Loucy (cell line): ENCODE measurements around the gene TPSD1.

Experiments used
- H2AFZ ChIP-seq: fragments of 200-600 bp; sonication (generic); 2 replicates; pipeline ENCODE4 v1.6.0; 2016; ENCODE audit warnings: antibody characterized with exemption, mild to moderate bottlenecking, low read length, moderate library complexity
- H3F3A ChIP-seq: fragments of 200-600 bp; 2 replicates; pipeline ENCODE4 v1.6.0; 2016; ENCODE audit warnings: antibody characterized with exemption, low read depth, mild to moderate bottlenecking
- H3K27me3 ChIP-seq: fragments of 200-600 bp; sonication (generic); 2 replicates; pipeline ENCODE4 v1.6.1; 2014; ENCODE audit warnings: low read length, mild to moderate bottlenecking; ENCODE audit not compliant: insufficient read depth, poor library complexity, severe bottlenecking
- H3K36me3 ChIP-seq: fragments of 200-600 bp; sonication (generic); 2 replicates; pipeline ENCODE4 v1.6.1; 2016; ENCODE audit warnings: low read length; ENCODE audit not compliant: insufficient read depth
- H3K4me1 ChIP-seq: fragments of 200-600 bp; sonication (generic); 2 replicates; pipeline ENCODE4 v1.5.1; 2014; ENCODE audit warnings: low read length, mild to moderate bottlenecking; ENCODE audit not compliant: insufficient read depth, poor library complexity, severe bottlenecking
- H3K4me2 ChIP-seq: fragments of 200-600 bp; sonication (generic); 2 replicates; pipeline ENCODE4 v1.6.0; 2014; ENCODE audit warnings: antibody characterized with exemption, low read length, low read depth, mild to moderate bottlenecking; ENCODE audit not compliant: poor library complexity, severe bottlenecking
- H3K4me3 ChIP-seq: fragments of 200-600 bp; sonication (generic); 2 replicates; pipeline ENCODE4 v1.5.1; 2014; ENCODE audit warnings: low read length, mild to moderate bottlenecking, mixed read lengths; ENCODE audit not compliant: poor library complexity, severe bottlenecking
- H3K79me2 ChIP-seq: fragments of 200-600 bp; sonication (generic); 2 replicates; pipeline ENCODE4 v1.6.1; 2014; ENCODE audit warnings: low read length; ENCODE audit not compliant: insufficient read depth
- H3K9ac ChIP-seq: fragments of 200-600 bp; sonication (generic); 2 replicates; pipeline ENCODE4 v1.6.0; 2014; ENCODE audit warnings: mild to moderate bottlenecking, low read depth, low read length, moderate library complexity; ENCODE audit not compliant: poor library complexity, severe bottlenecking
- H3K9me2 ChIP-seq: fragments of 200-600 bp; sonication (generic); replicated peaks from 2 replicates; pipeline ENCODE4 v1.6.1; 2016; ENCODE audit warnings: low read depth, low read length, mixed read lengths
- H3K9me3 ChIP-seq: fragments of 200-600 bp; sonication (generic); 2 replicates; pipeline ENCODE4 v1.6.1; 2014; ENCODE audit warnings: mild to moderate bottlenecking, antibody characterized with exemption, low read length, low read depth; ENCODE audit not compliant: insufficient read depth
- H4K20me1 ChIP-seq: fragments of 200-600 bp; sonication (generic); 2 replicates; pipeline ENCODE4 v1.6.0; 2014; ENCODE audit warnings: antibody characterized with exemption, low read length, mild to moderate bottlenecking; ENCODE audit not compliant: insufficient read depth, poor library complexity, severe bottlenecking
- EZH2phosphoT487 ChIP-seq: fragments of 200-600 bp; IDR thresholded peaks from 2 replicates; pipeline ENCODE4 v1.6.1; 2018; ENCODE audit warnings: antibody characterized with exemption, mild to moderate bottlenecking, moderate library complexity, borderline replicate concordance
- TF ChIP-seq, protein P1 (sequence below): fragments of 200-600 bp; sonication (generic); conservative IDR thresholded peaks from 2 replicates; pipeline ENCODE4 v1.5.1; 2014; ENCODE audit warnings: mild to moderate bottlenecking, antibody characterized with exemption, low read length

The TPSD1 gene

GRCh38 chr16:1283996-1284616 lies 28.2 kb downstream of the TPSD1 start:
- Histone ChIP-seq H3K36me3 (no peaks in the 10 kb centered on the region), H3K4me2 (no peak overlapping the region), H4K20me1 (no peaks in the 10 kb centered on the region), H2AFZ (no peak overlapping the region), H3K4me3 (no peak overlapping the region), H3K27me3 (no peaks in the 10 kb centered on the region), H3F3A (no peaks in the 10 kb centered on the region), H3K79me2 (no peaks in the 10 kb centered on the region), H3K9me2 (no peaks in the 10 kb centered on the region), H3K4me1 (no peaks in the 10 kb centered on the region), H3K9ac (no peak overlapping the region), H3K9me3 (no peaks in the 10 kb centered on the region)
- TF ChIP-seq EZH2phosphoT487, result no peak
- TF ChIP-seq, protein P1, sequence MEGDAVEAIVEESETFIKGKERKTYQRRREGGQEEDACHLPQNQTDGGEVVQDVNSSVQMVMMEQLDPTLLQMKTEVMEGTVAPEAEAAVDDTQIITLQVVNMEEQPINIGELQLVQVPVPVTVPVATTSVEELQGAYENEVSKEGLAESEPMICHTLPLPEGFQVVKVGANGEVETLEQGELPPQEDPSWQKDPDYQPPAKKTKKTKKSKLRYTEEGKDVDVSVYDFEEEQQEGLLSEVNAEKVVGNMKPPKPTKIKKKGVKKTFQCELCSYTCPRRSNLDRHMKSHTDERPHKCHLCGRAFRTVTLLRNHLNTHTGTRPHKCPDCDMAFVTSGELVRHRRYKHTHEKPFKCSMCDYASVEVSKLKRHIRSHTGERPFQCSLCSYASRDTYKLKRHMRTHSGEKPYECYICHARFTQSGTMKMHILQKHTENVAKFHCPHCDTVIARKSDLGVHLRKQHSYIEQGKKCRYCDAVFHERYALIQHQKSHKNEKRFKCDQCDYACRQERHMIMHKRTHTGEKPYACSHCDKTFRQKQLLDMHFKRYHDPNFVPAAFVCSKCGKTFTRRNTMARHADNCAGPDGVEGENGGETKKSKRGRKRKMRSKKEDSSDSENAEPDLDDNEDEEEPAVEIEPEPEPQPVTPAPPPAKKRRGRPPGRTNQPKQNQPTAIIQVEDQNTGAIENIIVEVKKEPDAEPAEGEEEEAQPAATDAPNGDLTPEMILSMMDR, result no peak

DNA sequence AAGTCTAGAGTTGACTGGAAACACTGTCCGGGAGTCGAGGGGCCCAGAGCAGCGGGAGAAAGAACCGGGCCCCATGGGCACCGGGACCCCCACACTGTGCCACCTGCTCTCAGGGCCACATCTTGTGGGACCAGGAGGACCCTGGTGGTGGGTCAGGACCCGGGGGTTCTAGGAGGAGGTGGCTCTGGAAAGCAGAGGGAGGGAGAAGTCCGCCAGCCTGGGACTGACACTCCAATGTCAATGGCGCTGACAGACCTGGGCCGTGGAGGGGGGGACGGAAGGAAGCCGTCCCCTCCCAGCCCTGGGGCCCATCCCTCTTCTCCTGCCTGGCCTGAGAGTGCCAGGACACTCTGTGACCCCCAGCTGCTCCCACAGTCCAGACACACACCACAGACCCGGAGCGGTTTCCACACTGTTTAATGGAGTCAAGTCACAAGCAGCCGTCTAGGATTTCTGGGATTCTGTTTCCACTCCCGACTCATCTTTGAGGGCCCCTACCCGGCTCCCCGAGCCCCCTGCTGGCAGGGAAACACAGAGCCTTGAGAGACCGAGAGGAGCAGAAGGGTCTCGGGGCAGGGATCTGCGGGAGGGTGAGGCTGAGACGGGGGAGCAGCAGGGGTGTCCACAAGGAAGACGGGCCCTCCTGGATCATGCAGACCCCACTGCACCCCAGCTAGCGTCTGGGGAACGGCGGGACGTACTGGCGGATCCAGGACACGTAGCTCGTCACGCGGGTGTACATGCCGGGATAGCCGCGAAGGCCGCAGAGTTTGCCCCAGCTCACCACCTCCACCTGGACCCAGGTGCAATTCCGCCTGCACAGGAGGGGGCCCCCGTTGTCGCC lies 30.0 kb downstream of the TPSD1 start:
- H3K79me2 ChIP-seq, result no peaks in the 10 kb centered on the region
- no peaks in the 10 kb centered on the region for H3K27me3 ChIP-seq

GRCh38 chr16:1286513-1287094 lies 30.7 kb downstream of the TPSD1 start:
- TF ChIP-seq EZH2phosphoT487, result no peak
- TF ChIP-seq, protein P1, result no peak
- Histone ChIP-seq H3K4me1 (no peaks in the 10 kb centered on the region), H2AFZ (no peak overlapping the region), H3K4me3 (no peak overlapping the region), H3K9me3 (no peaks in the 10 kb centered on the region), H3K4me2 (no peak overlapping the region), H3K79me2 (no peaks in the 10 kb centered on the region), H3F3A (no peaks in the 10 kb centered on the region), H4K20me1 (no peaks in the 10 kb centered on the region), H3K9me2 (no peaks in the 10 kb centered on the region), H3K36me3 (no peaks in the 10 kb centered on the region), H3K27me3 (no peaks in the 10 kb centered on the region), H3K9ac (no peak overlapping the region)

More for the DNA sequence above, 30.0 kb downstream of the TPSD1 start:
- no peak for TF ChIP-seq EZH2phosphoT487
- TF ChIP-seq, protein P1, result no peak
- H3K9me3 ChIP-seq, result no peaks in the 10 kb centered on the region
- H3K9me2 ChIP-seq, result no peaks in the 10 kb centered on the region
- H3K4me2 ChIP-seq, result no peak overlapping the region
- H4K20me1 ChIP-seq, result no peaks in the 10 kb centered on the region
- no peaks in the 10 kb centered on the region for H3F3A ChIP-seq
- H3K4me1 ChIP-seq, result no peaks in the 10 kb centered on the region
- no peak overlapping the region for H3K4me3 ChIP-seq
- H2AFZ ChIP-seq, result no peak overlapping the region
- no peak overlapping the region for H3K9ac ChIP-seq
- no peaks in the 10 kb centered on the region for H3K36me3 ChIP-seq
